Measurements from ENCODE around the gene HSPA12A.

HSPA12A gene

GRCh38 chr10:116779076-116779687, 36.8 kb upstream of the HSPA12A start:
- Mint-ChIP-seq H3K27me3 (ENCODE audit: low read depth) (peaks cover 17% of the 10 kb centered on the region), H3K9me3 (no peaks in the 10 kb centered on the region), H3K4me1 (peaks cover 13% of the 10 kb centered on the region), H3K4me3 (no peak overlapping the region), H3K27ac (no peak overlapping the region), H3K36me3 (ENCODE audit: low read depth) (no peaks in the 10 kb centered on the region)
- TF ChIP-seq CTCF (IDR thresholded peaks at IDR 0.05; ENCODE audit: unreplicated experiment in 3 of 3) = no peak

- Mint-ChIP-seq H3K4me1 (peaks cover 4% of the 10 kb centered on the region), H3K27me3 (ENCODE audit: low read depth) (peaks cover 12% of the 10 kb centered on the region), H3K27ac (no peak overlapping the region), H3K4me3 (no peak overlapping the region), H3K36me3 (ENCODE audit: low read depth) (no peaks in the 10 kb centered on the region), H3K9me3 (no peaks in the 10 kb centered on the region)
- TF ChIP-seq CTCF (IDR thresholded peaks at IDR 0.05; ENCODE audit: unreplicated experiment in 3 of 3) = no peak
Measured at GRCh38 chr10:116777006-116777405, 34.6 kb upstream of the HSPA12A start.

- H3K36me3 Mint-ChIP-seq (ENCODE audit: low read depth) = no peaks in the 10 kb centered on the region
- peaks cover 4% of the 10 kb centered on the region for H3K4me1 Mint-ChIP-seq
- H3K27me3 Mint-ChIP-seq (ENCODE audit: low read depth) = peaks cover 12% of the 10 kb centered on the region
- H3K4me3 Mint-ChIP-seq = no peak overlapping the region
- H3K27ac Mint-ChIP-seq = no peak overlapping the region
- H3K9me3 Mint-ChIP-seq = no peaks in the 10 kb centered on the region
- no peak for TF ChIP-seq CTCF (IDR thresholded peaks at IDR 0.05; ENCODE audit: unreplicated experiment in 3 of 3)
Measured at GRCh38 chr10:116775488-116776400, 33.4 kb upstream of the HSPA12A start.

GRCh38 chr10:116774728-116775151, 32.4 kb upstream of the HSPA12A start:
- TF ChIP-seq CTCF (IDR thresholded peaks at IDR 0.05; ENCODE audit: unreplicated experiment in 3 of 3) = no peak
- Mint-ChIP-seq H3K4me3 (no peak overlapping the region), H3K9me3 (no peaks in the 10 kb centered on the region), H3K27ac (no peak overlapping the region), H3K36me3 (ENCODE audit: low read depth) (no peaks in the 10 kb centered on the region), H3K27me3 (ENCODE audit: low read depth) (peaks cover 17% of the 10 kb centered on the region), H3K4me1 (peaks cover 9% of the 10 kb centered on the region)

- Mint-ChIP-seq H3K4me3 (no peak overlapping the region), H3K4me1 (peaks cover 13% of the 10 kb centered on the region), H3K36me3 (ENCODE audit: low read depth) (no peaks in the 10 kb centered on the region), H3K9me3 (no peaks in the 10 kb centered on the region), H3K27ac (no peak overlapping the region), H3K27me3 (ENCODE audit: low read depth) (peaks cover 21% of the 10 kb centered on the region)
- no peak for TF ChIP-seq CTCF (IDR thresholded peaks at IDR 0.05; ENCODE audit: unreplicated experiment in 3 of 3)
Measured at GRCh38 chr10:116772909-116773705, 30.7 kb upstream of the HSPA12A start.

All from nephron (organoid).